HepG2 (cell line): ENCODE data around the gene CRY1. TPM values are rescaled to one million over a fixed set of nuclear protein-coding genes. Genes with fewer than 3 reads are reported as not detected.

Source experiments
- ATAC-seq: fragments of 200-7000 bp; cut with Tn5 transposase; 3 replicates; pipeline ENCODE4 v1.9.1; 2020; ENCODE audit warnings: mild to moderate bottlenecking, moderate library complexity
- BruUV-seq: library from RNA; stranded (reverse); fragments of 400-500 nt; replicated peaks from 2 replicates; lab custom pipeline; 2021; lab: Mats Ljungman, UMichigan
- CTCF ChIA-PET: fragments of 300-600 bp; formaldehyde crosslinking; extraction: SDS; loops from one replicate; lab custom pipeline; 2021; ENCODE audit warnings: low total read pairs, inconsistent platforms, low intra/inter-chr PET ratio; lab: Yijun Ruan, JAX
- POLR2A ChIA-PET: fragments of 350-600 bp; sonication (Branson Sonifier 250); formaldehyde crosslinking; loops from one replicate; lab custom pipeline; 2020; ENCODE audit warnings: antibody characterized with exemption, inconsistent platforms; lab: Yijun Ruan, JAX
- DNase-seq: peaks from one replicate; pipeline ENCODE4 v3.0.0-alpha.2; 2015; ENCODE audit warnings: low spot score
- FAIRE-seq: peaks from 3 replicates; lab custom pipeline; 2011; peaks lifted over from hg19 to GRCh38; lab: Jason Lieb, UNC
- H2AFZ ChIP-seq: one replicate; pipeline ENCODE4 v1.6.1; 2011; ENCODE audit warnings: low read length, inconsistent platforms
- H3K27ac ChIP-seq: fragments of 300-600 bp; 3 replicates; pipeline ENCODE4 v1.8.0; 2011; ENCODE audit warnings: mixed run types, mild to moderate bottlenecking, mixed read lengths, low read length, inconsistent platforms; ENCODE audit not compliant: insufficient read depth; ENCODE audit errors: extremely low read length
- H3K27me3 ChIP-seq, 2 experiments: fragments of 200-600 bp in 1 of 2; 2 replicates in 1 of 2; 3 replicates in 1 of 2; pipeline versions ENCODE4 v1.6.0 to v1.8.0; 2011; ENCODE audit warnings: low read length in 2 of 2, mild to moderate bottlenecking in 2 of 2, moderate library complexity in 2 of 2, inconsistent platforms in 1 of 2; ENCODE audit not compliant: insufficient read depth in 2 of 2, control insufficient read depth in 1 of 2
- H3K36me3 ChIP-seq, 2 experiments: fragments of 200-600 bp in 1 of 2; replicated peaks in 1 of 2; 2 replicates in 1 of 2; 3 replicates in 1 of 2; pipeline versions ENCODE4 v1.5.1 to v1.8.0; 2011; ENCODE audit warnings: low read length in 2 of 2, inconsistent platforms in 1 of 2; ENCODE audit not compliant: insufficient read depth in 2 of 2, control insufficient read depth in 1 of 2
- H3K4me1 ChIP-seq: 2 replicates; pipeline ENCODE4 v1.5.1; 2012; ENCODE audit warnings: low read length, inconsistent platforms; ENCODE audit not compliant: insufficient read depth
- H3K4me2 ChIP-seq: 2 replicates; pipeline ENCODE4 v1.6.0; 2011; ENCODE audit warnings: low read depth, low read length, inconsistent platforms
- H3K4me3 ChIP-seq, 3 experiments: fragments of 200-600 bp in 1 of 3; sonication (generic), shearing (Covaris generic) in 1 of 3; replicated peaks in 1 of 3; 2 replicates each; pipeline ENCODE4 v1.5.1; 2011 to 2016; ENCODE audit warnings: low read length in 3 of 3, inconsistent platforms in 2 of 3, low read depth in 2 of 3, mild to moderate bottlenecking in 2 of 3, control low read depth in 1 of 3, mixed read lengths in 1 of 3; ENCODE audit not compliant: insufficient read depth in 1 of 3
- H3K79me2 ChIP-seq: one replicate; pipeline ENCODE4 v1.6.1; 2011; ENCODE audit warnings: low read length, inconsistent platforms; ENCODE audit not compliant: insufficient read depth
- H3K9ac ChIP-seq: 2 replicates; pipeline ENCODE4 v1.6.0; 2011; ENCODE audit warnings: mild to moderate bottlenecking, low read depth, low read length, inconsistent platforms; ENCODE audit not compliant: insufficient read depth
- H3K9me3 ChIP-seq: 2 replicates; pipeline ENCODE4 v1.5.1; 2012; ENCODE audit warnings: mild to moderate bottlenecking, low read length
- H4K20me1 ChIP-seq: 2 replicates; pipeline ENCODE4 v1.6.0; 2011; ENCODE audit warnings: inconsistent platforms, mild to moderate bottlenecking, low read length, moderate library complexity; ENCODE audit not compliant: insufficient read depth
- BRD4 ChIP-seq: sonication (generic); formaldehyde crosslinking; IDR thresholded peaks from 2 replicates; pipeline ENCODE4 v1.4.0; 2020; ENCODE audit warnings: missing genetic modification reagents
- CEBPB ChIP-seq: IDR thresholded peaks from 2 replicates; pipeline ENCODE4 v1.6.1; 2011; ENCODE audit warnings: low read depth, low read length, improper control_type of control experiment, borderline replicate concordance
- GABPA ChIP-seq, 2 experiments: IDR thresholded peaks; 2 replicates each; pipeline ENCODE4 v1.6.1; 2011 to 2016; ENCODE audit warnings: low read depth in 2 of 2, low read length in 1 of 2, missing biosample characterization in 1 of 2, missing genetic modification characterization in 1 of 2
- PTBP1 ChIP-seq: fragments of 200-400 bp; formaldehyde crosslinking; IDR thresholded peaks from 2 replicates; pipeline ENCODE4 v1.6.1; 2018; ENCODE audit warnings: low read length, low read depth; ENCODE audit not compliant: poor library complexity, severe bottlenecking
- WGBS: methylation state at CpG from one replicate; pipeline ENCODE4 v1.1.6; 2017; ENCODE audit warnings: low lambda C conversion rate; 5-methylcytosine and 5-hydroxymethylcytosine counted together
- in situ Hi-C: cut with HindIII; loops from 2 replicates; pipeline ENCODE4 v1.10.0; 2017; ENCODE audit warnings: low pct_unique_long_range_greater_than_20kb; ENCODE audit not compliant: extremely low pct_ligation_motif_present
- intact Hi-C: fragments of 100-400 bp; cut with micrococcal nuclease; formaldehyde crosslinking; loops from one replicate; pipeline ENCODE4 v1.10.0; 2022; ENCODE audit not compliant: unreplicated experiment
- polyA plus RNA-seq, 8 experiments: library from polyadenylated mRNA; depleted of rRNA in 3 of 8; stranded (reverse) in 7 of 8; unstranded in 1 of 8; fragments of >200 nt; fragmentation: Illumina TruSeq in 4 of 8; extraction: Trizol in 4 of 8; gene quantifications; 2 replicates each; pipeline versions ENCODE4 v1.2.1 to v1.2.3, GENCODE V29; 2011 to 2016; ENCODE audit warnings: low read depth in 4 of 8, missing spikeins in 1 of 8, mixed read lengths in 1 of 8; ENCODE audit not compliant: insufficient read depth in 1 of 8
- total RNA-seq, 5 experiments: library from RNA; depleted of rRNA; stranded (reverse); fragments of >200 nt; fragmentation: Illumina TruSeq; extraction: Trizol; gene quantifications; 2 replicates each; pipeline ENCODE4 v1.2.3, GENCODE V29; 2016; ENCODE audit warnings: low read depth in 1 of 5
- TF ChIP-seq, protein P1 (sequence below): sonication (generic); formaldehyde crosslinking; IDR thresholded peaks from 2 replicates; pipeline ENCODE4 v1.5.0; 2020; ENCODE audit warnings: missing genetic modification reagents
- TF ChIP-seq, protein P2 (sequence below): sonication (generic); formaldehyde crosslinking; IDR thresholded peaks from 2 replicates; pipeline ENCODE4 v1.4.0; 2020; ENCODE audit warnings: missing genetic modification reagents, low read depth, mild to moderate bottlenecking, borderline replicate concordance

Gene CRY1
- total and polyA plus RNA-seq, 2 of the 13 experiments (the other 11 are each of a cell fraction or from before 2014, with no cell fraction given), result 11.4 to 13.9 TPM

DNA sequence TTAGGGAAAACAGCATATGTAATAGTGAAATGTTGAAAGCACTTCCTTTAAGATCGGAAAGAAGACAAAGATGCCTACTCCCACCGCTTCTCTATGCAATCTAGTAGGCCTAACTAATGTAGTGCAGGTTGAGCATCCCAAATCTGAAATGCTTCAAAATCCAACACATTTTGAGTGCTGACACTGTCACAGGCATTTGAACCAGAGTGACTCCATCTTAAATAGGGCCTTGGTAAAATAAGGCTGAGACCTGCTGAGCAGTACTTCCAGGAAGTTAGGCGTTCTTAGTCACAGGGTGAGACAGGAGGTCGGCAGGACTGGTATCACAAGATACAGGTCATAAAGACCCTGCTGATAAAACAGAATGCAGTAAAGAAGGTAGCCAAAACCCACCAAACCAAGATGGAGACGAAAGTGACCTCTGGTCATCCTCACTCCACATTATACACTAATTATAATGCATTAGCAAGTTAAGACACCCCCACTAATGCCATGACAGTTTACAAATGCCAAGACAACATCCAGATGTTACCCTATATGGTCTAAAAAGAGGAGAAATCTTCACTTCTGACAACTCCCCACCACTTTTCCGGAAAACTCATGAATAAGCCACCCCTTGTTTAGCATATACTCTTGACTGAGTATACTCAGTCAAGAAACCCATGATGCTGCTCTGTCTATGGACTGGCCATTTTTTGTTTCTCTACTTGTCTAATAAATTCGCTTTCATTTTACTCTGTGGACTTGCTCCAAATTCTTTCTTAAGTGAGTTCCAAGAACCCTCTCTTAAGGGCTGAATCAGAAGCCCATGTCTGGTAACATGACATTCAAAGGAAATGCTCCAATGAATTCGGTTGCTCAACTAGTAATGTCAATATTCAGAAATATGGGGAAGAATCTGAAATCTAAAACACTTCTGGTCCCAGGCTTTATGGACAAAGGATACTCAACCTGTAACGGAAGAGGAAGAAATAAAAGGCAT, 59.3 kb downstream of the CRY1 start (continued):
- no peak for TF ChIP-seq CEBPB

DNA sequence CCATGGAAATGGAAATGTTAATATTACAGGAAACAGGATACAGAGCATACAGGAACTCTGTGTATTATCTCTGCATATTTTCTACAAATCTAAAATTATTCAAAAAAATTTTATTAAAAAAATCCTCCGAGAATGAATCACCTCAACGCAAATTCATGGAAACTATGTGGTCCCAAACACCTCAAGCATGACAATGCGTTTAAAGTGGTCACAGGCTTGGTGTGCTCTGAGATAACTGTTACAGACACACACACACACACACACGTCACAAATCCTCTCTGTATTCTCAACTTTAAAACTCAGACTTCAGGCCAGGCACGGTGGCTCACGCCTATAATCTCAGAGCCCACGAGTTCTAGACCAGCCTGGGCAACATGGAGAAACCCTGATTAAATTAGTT, 61.1 kb downstream of the CRY1 start:
- DNase-seq (no peak), FAIRE-seq (no peak), ATAC-seq (no peak)
- CTCF ChIA-PET, result no interaction called here
- Histone ChIP-seq H3K79me2 (peaks cover 7% of the 10 kb centered on the region), H3K9ac (no peak overlapping the region), H3K4me1 (peaks cover 19% of the 10 kb centered on the region), H3K9me3 (no peaks in the 10 kb centered on the region), H4K20me1 (no peaks in the 10 kb centered on the region), H3K27me3 (no peaks in the 10 kb centered on the region), H2AFZ (no peak overlapping the region), H3K4me2 (no peak overlapping the region), H3K4me3 (no peak overlapping the region), H3K36me3 (no peaks in the 10 kb centered on the region), H3K27ac (no peak overlapping the region)
- WGBS, result 80% methylated on average over 7 of the region's 7 CpGs
- TF ChIP-seq, protein P1, sequence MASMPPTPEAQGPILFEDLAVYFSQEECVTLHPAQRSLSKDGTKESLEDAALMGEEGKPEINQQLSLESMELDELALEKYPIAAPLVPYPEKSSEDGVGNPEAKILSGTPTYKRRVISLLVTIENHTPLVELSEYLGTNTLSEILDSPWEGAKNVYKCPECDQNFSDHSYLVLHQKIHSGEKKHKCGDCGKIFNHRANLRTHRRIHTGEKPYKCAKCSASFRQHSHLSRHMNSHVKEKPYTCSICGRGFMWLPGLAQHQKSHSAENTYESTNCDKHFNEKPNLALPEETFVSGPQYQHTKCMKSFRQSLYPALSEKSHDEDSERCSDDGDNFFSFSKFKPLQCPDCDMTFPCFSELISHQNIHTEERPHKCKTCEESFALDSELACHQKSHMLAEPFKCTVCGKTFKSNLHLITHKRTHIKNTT, result no peak
- TF ChIP-seq PTBP1 (no peak), GABPA (IDR thresholded peaks at IDR 0.05; ENCODE audit: low read depth, low read length) (no peak), GABPA (CRISPR knock-in tag; IDR thresholded peaks at IDR 0.05; ENCODE audit: low read depth) (no peak), BRD4 (CRISPR knock-in tag) (no peak)
- TF ChIP-seq, protein P2, sequence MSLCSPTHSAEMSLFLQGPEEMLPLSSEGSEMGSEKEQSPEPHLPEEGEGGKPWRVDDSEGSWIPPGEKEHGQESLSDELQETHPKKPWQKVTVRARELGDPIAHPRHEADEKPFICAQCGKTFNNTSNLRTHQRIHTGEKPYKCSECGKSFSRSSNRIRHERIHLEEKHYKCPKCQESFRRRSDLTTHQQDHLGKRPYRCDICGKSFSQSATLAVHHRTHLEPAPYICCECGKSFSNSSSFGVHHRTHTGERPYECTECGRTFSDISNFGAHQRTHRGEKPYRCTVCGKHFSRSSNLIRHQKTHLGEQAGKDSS (CRISPR knock-in tag), result no peak
- no TSS peak for BruUV-seq
- in situ Hi-C loops (no loop called here), intact Hi-C loops (no loop called here)
- POLR2A ChIA-PET, result no interaction called here
